HG03095 (cell line): ENCODE data around the gene DPP3.

Source experiments
- ATAC-seq: cut with Tn5 transposase; IDR thresholded peaks from one replicate; pipeline ENCODE4 v1.9.1; 2021; ENCODE audit warnings: moderate library complexity; ENCODE audit not compliant: unreplicated experiment

The DPP3 gene

DNA sequence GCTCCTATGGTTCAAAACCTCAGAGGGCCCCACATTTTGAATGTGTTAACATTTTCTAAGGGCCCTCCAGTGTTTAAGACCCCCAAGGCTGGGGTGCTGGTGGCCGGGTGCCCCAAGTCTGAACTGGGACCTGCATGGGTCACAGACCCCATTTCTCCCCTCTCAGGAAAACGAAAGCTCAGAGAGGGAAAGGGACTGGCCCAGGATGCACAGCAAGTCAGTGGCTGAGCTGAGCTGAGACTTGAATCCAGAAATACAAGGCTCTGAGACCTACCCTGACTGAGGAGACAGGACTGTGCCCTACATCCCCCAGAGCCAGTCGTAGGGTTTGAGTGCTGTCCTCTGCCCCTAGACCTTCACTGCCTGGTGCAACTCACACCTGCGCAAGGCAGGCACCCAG, 70.7 kb downstream of the DPP3 start:
- ATAC-seq: no peak

DNA sequence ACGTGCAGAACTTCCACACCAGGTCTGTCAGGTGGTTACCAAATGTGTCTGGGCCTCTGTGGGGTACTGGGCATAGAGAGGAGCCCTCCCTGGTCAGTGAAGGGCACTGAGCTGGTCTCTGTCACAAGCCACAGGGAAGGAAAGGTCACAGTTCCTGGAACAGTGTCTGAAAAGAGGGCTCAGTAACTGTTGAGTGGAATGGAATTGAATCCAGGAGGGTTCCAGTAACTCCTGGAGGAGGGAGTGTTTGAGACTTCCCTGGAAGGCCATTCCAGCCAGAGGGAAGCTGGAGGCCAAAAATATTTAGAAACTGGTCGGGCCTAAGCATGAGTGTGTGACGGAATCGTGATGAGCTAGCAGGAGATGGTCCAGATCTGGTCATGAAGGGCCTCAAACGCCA, 74.4 kb downstream of the DPP3 start:
- ATAC-seq: no peak

DNA sequence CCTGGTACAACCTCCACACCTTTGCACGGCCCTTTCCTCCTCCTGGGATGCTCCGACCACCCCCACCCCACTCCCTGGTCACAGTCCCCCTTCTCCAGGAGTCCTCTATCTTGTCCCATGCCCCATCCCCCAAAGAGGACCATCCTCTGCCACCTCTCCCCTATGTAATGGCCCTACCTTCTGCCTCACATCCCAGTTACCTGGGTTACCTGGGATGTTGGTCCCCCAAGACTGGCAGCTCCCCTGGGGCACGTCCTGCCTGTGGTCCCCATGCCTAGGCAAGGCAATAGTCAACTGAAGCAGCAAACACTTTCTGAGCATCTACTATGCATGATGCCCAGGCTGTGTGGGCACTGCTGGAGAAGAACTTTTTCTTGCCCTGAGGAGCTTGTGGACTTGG, 75.2 kb downstream of the DPP3 start:
- ATAC-seq: no peak

DNA sequence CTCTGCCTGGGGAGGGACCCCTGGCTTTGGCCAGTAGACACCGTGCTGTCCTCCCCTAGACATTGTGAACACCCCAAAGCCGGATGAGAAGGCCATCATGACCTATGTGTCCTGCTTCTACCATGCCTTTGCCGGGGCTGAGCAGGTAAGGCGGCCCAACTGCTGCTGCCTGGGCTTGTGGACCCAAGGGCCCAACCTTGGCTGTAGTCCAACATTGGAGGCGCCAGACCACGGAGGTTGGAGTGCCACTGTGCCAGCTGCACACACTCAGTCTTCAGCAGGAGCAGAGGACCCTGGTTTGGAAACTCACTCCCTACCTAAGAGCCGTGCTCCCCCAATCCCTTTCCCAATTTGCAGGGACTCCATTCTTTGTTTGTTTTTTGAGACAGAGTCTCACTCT, 75.9 kb downstream of the DPP3 start:
- no peak for ATAC-seq

DNA sequence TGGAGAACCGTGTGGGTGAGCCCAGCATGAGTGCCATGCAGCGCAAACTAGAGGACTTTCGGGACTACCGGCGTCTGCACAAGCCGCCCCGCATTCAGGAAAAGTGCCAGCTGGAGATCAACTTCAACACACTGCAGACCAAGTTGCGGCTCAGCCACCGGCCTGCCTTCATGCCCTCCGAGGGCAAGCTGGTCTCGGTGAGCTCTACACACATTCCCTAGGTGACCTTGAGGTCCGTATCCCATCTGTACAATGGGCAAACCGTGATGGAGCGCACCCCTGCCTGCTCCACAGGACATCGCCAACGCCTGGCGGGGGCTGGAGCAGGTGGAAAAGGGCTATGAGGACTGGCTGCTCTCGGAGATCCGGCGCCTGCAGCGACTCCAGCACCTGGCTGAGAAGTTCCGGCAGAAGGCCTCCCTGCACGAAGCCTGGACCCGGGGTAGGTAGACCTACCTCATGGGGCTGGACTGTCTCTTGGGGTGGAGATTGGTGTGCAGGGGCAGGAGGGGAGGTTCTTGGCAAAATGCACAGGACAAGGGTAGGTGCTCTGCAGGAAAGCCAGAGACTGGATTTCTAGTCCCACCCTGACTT, 77.6 kb downstream of the DPP3 start:
- no peak for ATAC-seq
